K562 (cell line): Measurements from ENCODE around the gene SMIM29. TPM values are rescaled to one million over a fixed set of nuclear protein-coding genes. Genes with fewer than 3 reads are reported as not detected.

Experiments used
- ARNT ChIP-seq, 2 experiments: fragments of 450-650 bp; IDR thresholded peaks; 2 replicates each; pipeline ENCODE4 v1.6.1; 2016; ENCODE audit warnings: mild to moderate bottlenecking in 1 of 2
- polyA plus RNA-seq, 8 experiments: library from polyadenylated mRNA; depleted of rRNA in 4 of 8; stranded (reverse) in 5 of 8; unstranded in 3 of 8; fragments of >200 nt; fragmentation: Nextera tagmentation in 2 of 8; fragmentation: Illumina TruSeq in 1 of 8; extraction: Ambion mirVana in 2 of 8; extraction: Trizol in 1 of 8; gene quantifications; 2 replicates each; pipeline versions ENCODE4 v1.2.1 to v1.2.3, GENCODE V29; 2011 to 2014; ENCODE audit warnings: inconsistent platforms in 1 of 8, missing spikeins in 1 of 8
- total RNA-seq, 7 experiments: library from RNA; depleted of rRNA in 6 of 7; stranded (reverse); fragments of >200 nt in 6 of 7; fragmentation: Illumina TruSeq in 2 of 7; extraction: Trizol in 2 of 7; gene quantifications; 2 replicates each; pipeline versions ENCODE4 v1.2.1 to v1.2.3, GENCODE V29; 2011 to 2021; ENCODE audit warnings: low replicate concordance in 1 of 7
- TF ChIP-seq, protein P1 (sequence below), 3 experiments: fragments of 200-800 bp in 1 of 3; fragments of 250-450 bp in 1 of 3; fragments of 450-650 bp in 1 of 3; sonication (Bioruptor Pico) in 1 of 3; sonication (Bioruptor generic) in 1 of 3; formaldehyde crosslinking in 1 of 3; IDR thresholded peaks; 2 replicates each; pipeline versions ENCODE4 v1.6.1 to v1.8.0; 2016 to 2022; ENCODE audit warnings: mild to moderate bottlenecking in 2 of 3, missing genetic modification characterization in 2 of 3, missing compliant biosample characterization in 1 of 3, moderate library complexity in 1 of 3
- TF ChIP-seq, protein P2 (sequence below): sonication (generic); formaldehyde crosslinking; IDR thresholded peaks from 2 replicates; pipeline ENCODE4 v1.8.0; 2023; ENCODE audit warnings: mild to moderate bottlenecking, missing genetic modification reagents
- TF ChIP-seq, protein P3 (sequence below), 2 experiments: fragments of 450-650 bp; conservative IDR thresholded peaks; 2 replicates each; pipeline ENCODE4 v1.6.1; 2017; ENCODE audit warnings: mild to moderate bottlenecking in 2 of 2, moderate library complexity in 2 of 2
- TF ChIP-seq, protein P4 (sequence below): fragments of 450-650 bp; formaldehyde crosslinking; IDR thresholded peaks from 2 replicates; pipeline ENCODE4 v1.4.0; 2020; ENCODE audit warnings: mild to moderate bottlenecking

The SMIM29 gene
- total and polyA plus RNA-seq, 9 of the 15 experiments (the other 6 are each of a cell fraction or from before 2014, with no cell fraction given): 6.5 to 36.7 (median 20.9) TPM

DNA sequence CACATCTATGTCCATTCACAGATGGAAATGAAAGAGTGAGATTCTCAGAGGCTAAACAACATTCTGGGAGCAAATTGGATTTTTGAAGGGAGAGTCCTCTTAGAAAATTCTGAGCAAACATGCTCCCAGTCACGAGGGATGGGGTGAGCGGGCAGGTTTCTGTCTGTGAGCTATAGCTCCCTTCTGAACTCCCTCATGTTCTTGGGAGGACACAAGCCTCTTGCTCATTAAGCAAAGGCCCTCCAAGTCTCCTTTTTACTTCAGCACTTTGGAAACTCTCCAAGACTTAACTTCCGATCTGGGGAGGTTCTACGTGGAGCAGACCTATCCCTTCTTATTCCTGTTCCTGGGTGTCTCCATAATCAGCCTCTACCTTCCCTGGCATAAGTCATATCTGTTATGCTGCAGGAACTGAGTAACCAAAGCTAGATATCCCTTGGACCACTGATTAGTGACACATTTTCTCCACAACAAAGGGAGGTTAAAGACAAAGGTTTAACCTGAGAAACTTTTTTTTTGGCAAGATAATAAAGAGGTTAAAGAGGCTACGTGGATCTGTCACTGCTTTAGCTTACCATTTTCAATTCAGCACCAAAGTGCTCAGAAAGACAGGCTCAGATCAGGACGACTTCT lies 33.0 kb upstream of the SMIM29 start (continued):
- TF ChIP-seq, protein P1, sequence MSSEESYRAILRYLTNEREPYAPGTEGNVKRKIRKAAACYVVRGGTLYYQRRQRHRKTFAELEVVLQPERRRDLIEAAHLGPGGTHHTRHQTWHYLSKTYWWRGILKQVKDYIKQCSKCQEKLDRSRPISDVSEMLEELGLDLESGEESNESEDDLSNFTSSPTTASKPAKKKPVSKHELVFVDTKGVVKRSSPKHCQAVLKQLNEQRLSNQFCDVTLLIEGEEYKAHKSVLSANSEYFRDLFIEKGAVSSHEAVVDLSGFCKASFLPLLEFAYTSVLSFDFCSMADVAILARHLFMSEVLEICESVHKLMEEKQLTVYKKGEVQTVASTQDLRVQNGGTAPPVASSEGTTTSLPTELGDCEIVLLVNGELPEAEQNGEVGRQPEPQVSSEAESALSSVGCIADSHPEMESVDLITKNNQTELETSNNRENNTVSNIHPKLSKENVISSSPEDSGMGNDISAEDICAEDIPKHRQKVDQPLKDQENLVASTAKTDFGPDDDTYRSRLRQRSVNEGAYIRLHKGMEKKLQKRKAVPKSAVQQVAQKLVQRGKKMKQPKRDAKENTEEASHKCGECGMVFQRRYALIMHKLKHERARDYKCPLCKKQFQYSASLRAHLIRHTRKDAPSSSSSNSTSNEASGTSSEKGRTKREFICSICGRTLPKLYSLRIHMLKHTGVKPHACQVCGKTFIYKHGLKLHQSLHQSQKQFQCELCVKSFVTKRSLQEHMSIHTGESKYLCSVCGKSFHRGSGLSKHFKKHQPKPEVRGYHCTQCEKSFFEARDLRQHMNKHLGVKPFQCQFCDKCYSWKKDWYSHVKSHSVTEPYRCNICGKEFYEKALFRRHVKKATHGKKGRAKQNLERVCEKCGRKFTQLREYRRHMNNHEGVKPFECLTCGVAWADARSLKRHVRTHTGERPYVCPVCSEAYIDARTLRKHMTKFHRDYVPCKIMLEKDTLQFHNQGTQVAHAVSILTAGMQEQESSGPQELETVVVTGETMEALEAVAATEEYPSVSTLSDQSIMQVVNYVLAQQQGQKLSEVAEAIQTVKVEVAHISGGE (CRISPR knock-in tag; IDR thresholded peaks at IDR 0.05): peak in 1 of 3 experiments; percentile 67; a peak in 2 of 6 replicates
- TF ChIP-seq, protein P2, sequence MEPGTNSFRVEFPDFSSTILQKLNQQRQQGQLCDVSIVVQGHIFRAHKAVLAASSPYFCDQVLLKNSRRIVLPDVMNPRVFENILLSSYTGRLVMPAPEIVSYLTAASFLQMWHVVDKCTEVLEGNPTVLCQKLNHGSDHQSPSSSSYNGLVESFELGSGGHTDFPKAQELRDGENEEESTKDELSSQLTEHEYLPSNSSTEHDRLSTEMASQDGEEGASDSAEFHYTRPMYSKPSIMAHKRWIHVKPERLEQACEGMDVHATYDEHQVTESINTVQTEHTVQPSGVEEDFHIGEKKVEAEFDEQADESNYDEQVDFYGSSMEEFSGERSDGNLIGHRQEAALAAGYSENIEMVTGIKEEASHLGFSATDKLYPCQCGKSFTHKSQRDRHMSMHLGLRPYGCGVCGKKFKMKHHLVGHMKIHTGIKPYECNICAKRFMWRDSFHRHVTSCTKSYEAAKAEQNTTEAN: no peak
- TF ChIP-seq ARNT (IDR thresholded peaks at IDR 0.05): peak; percentile 73 to 95; a peak in 3 of 4 replicates
- TF ChIP-seq, protein P3, sequence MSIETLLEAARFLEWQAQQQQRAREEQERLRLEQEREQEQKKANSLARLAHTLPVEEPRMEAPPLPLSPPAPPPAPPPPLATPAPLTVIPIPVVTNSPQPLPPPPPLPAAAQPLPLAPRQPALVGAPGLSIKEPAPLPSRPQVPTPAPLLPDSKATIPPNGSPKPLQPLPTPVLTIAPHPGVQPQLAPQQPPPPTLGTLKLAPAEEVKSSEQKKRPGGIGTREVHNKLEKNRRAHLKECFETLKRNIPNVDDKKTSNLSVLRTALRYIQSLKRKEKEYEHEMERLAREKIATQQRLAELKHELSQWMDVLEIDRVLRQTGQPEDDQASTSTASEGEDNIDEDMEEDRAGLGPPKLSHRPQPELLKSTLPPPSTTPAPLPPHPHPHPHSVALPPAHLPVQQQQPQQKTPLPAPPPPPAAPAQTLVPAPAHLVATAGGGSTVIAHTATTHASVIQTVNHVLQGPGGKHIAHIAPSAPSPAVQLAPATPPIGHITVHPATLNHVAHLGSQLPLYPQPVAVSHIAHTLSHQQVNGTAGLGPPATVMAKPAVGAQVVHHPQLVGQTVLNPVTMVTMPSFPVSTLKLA (conservative IDR thresholded peaks at IDR 0.05): peak in 1 of 2 experiments; percentile 77; a peak in 1 of 4 replicates
- TF ChIP-seq, protein P4, sequence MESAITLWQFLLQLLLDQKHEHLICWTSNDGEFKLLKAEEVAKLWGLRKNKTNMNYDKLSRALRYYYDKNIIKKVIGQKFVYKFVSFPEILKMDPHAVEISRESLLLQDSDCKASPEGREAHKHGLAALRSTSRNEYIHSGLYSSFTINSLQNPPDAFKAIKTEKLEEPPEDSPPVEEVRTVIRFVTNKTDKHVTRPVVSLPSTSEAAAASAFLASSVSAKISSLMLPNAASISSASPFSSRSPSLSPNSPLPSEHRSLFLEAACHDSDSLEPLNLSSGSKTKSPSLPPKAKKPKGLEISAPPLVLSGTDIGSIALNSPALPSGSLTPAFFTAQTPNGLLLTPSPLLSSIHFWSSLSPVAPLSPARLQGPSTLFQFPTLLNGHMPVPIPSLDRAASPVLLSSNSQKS (CRISPR knock-in tag): no peak
